Measurements from ENCODE around the gene HRH2.
"Not testable (repeated sequence)": the region's sequence is repeated elsewhere in the genome, so short reads cannot be mapped to it uniquely, and the experiment has no call there.

Gene HRH2, protein sequence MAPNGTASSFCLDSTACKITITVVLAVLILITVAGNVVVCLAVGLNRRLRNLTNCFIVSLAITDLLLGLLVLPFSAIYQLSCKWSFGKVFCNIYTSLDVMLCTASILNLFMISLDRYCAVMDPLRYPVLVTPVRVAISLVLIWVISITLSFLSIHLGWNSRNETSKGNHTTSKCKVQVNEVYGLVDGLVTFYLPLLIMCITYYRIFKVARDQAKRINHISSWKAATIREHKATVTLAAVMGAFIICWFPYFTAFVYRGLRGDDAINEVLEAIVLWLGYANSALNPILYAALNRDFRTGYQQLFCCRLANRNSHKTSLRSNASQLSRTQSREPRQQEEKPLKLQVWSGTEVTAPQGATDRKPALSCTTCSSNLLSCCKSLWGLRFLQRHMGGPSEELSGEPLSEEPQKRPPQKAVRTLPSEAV

DNA sequence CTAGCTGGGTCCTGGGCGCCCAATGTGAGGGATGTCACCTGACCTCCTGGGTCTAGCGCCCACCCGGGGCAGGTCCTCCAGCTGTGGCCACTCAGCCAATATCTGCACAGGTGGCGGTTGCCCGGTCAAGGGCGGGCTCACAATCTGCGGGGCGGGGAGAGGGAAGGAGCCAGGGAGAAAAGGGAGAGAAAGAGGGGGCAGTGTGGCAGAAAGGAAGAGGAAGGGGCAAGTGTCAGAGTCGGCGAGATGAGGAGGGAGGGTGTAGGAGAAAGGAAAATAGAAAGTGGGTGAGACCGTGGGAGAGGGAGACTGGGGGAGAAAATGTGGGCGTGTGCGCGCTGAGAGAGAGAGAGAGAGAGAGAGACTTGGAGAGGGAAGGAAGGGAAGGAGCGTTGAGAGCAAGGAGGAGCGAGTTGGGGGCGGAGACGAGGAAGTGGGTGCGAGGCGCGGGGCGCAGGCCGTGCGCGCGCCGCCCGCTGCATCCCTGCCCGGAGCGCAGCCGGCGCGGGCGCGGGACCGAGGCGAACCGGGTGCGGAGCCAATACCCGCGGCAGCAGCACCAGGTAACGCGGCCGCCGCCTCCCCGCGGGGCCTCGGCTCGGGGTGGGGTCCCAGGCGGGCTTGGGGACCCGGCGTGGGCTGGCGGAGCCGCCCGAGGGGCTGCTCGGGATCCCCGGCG, at the start of gene HRH2:
Gene HRH2 (plus strand): TSS at position 479 of the 679 bp plus-strand sequence. CDS start 25,163 bp downstream, outside the sequence.
- DNase-seq, result peak; percentile 48

GRCh38 chr5:175609526-175609925, 48.3 kb upstream of the HRH2 start:
- peak; percentile 34 for DNase-seq

GRCh38 chr5:175610381-175610780, 47.5 kb upstream of the HRH2 start:
- DNase-seq, result no peak

- no peak for DNase-seq
Measured at GRCh38 chr5:175610898-175611297, 47.0 kb upstream of the HRH2 start.

DNA sequence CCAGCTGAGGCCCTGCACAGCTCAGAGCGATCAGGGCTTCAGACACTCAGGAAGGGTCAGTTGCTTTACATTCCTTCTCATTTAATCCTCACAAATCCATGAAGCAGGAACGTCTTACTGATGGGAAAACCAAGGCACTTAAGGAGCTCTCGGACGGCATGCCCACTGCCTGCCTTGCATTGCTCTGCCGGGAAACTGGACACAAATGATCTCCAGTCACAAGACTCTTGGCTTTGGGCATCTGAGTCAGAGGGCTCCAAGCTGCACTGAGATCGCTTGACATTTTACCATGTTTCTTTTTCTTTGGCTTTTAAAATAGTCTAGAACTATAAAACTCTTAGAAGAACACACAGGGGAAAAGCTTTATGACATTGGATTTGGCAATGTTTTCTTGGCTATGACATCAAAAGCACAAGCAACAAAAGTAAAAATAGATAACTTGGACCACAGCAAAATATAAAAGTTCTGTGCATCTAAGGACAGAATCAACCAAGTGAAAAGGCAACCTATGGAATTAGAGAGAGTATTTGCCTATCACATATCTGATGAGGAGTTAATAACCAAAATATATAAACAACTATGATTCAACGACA, 43.6 kb upstream of the HRH2 start:
- no peak for DNase-seq

DNA sequence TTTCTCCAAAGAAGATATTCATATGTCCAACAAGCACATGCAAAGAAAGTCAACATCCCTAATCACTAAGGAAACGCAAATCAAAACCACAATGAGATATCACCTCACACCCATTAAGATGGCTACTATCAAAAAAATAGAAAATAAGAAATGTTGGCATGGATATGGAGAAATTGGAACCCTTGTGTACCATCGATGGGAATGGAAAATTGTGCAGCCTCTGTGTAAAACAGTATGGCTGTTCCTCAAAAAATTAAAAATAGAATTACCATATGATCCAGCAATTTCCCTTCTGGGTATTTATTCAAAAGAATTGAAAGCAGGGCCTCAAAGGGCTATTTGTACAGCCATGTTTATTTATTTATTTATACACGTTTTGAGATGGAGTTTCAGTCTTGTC, 43.0 kb upstream of the HRH2 start:
- DNase-seq, result no peak

- peak; percentile 31 for DNase-seq
Measured at GRCh38 chr5:175616083-175616482, 41.8 kb upstream of the HRH2 start.

GRCh38 chr5:175616527-175616926, 41.3 kb upstream of the HRH2 start:
- DNase-seq, result not testable (repeated sequence)

- no peak for DNase-seq
Measured at GRCh38 chr5:175617447-175617846, 40.4 kb upstream of the HRH2 start.

DNA sequence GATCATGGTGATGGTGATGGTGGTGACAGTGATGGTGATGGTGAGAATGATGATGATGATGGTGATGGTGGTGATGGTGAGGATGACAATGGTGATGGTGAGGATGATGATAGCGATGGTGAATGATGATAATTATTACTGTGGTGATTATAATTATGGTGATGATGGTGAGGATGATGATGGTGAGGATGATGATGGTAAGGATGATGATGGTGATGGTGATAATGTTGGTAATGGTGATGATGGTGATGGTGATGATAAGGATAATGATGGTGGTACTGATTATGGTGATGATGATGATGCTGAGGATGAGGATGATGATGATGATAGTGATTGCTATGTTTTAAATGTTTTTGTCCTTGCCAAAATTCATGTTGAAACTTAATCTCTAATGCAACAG, 37.3 kb upstream of the HRH2 start:
- DNase-seq, result no peak

GRCh38 chr5:175621971-175622370, 35.9 kb upstream of the HRH2 start:
- no peak for DNase-seq

- DNase-seq, result no peak
Measured at GRCh38 chr5:175623088-175623487, 34.8 kb upstream of the HRH2 start.

DNA sequence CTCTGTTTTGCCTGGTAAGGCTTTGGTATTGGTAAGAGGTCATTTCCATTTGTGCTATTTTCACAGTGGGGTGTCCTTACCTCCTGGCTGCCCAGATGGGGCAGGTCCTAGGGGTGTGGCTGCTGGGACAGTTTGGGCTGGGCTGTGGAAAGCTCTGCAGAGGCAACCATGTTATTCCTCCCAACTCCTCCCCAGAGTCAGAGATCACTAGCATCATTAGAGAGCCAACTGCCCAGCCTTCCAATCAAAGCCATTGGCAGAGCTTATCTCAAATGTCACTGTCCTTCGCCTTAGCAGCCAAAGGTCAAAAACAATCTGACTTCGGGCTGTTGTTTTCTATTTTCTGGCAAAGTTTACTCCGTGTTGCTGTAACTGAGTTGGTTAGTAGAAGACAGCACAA, 33.6 kb upstream of the HRH2 start:
- DNase-seq, result no peak

GRCh38 chr5:175627005-175627404, 30.9 kb upstream of the HRH2 start:
- DNase-seq, result no peak

GRCh38 chr5:175627739-175628138, 30.1 kb upstream of the HRH2 start:
- no peak for DNase-seq

GRCh38 chr5:175628668-175629067, 29.2 kb upstream of the HRH2 start:
- no peak for DNase-seq

DNA sequence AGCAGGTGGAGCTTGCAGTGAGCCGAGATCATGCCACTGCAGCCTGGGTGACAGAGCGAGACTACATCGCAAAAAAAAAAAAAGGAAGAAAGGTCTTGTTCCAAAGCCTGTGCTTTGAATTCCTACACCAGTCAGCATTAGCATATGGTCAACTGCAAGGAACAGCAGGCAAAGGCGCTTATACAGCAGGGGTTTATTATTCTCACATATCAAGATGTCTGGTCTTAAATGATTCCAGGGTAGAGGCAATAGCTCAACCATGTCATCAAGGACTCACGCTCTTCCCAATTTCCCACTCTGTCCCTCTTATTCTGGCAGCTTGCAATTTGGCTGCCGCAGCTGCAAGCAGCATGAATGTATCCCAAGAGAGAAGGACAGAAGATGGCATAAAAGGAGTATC, 28.6 kb upstream of the HRH2 start:
- no peak for DNase-seq

DNA sequence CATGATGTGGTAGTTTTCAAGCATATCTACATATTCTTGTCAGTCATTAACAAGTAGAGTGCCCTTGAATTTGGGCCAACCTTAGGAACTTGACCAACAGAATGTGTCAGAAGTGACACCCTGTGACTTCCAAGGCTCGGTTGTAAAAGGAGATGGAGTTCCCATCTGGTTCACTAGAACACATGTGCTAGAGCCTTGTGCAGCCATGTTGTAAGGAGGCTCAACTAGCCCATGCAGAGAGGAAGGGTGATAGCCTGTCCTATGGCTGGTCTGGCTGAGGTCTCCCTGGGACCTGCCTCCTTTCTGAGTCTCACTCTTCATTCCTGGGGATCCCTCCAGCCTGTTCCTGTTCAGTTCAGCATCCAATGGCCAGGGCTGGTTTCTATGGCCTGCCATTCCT, 28.1 kb upstream of the HRH2 start:
- no peak for DNase-seq

GRCh38 chr5:175635854-175636584, 21.9 kb upstream of the HRH2 start:
- no peak for DNase-seq

DNA sequence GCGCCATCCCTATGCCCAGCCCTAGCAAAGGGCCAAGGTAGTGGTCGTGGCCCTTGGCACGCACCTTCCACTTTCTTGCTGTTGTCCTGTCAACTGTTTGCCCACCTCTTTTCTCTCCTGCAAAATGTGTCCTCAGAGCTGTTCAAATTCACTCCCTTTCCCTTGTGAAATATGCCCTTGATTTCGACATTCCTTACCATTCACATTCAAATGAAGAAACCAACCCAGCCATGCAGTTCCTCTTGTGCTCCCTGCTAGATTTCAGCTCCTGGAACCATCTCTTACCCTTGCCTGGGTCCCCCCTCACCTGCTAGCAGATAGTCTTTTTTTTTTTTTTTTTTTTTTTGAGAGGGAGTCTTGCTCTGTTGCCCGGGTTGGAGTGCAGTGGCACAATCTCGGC, 19.6 kb upstream of the HRH2 start:
- DNase-seq, result no peak

DNA sequence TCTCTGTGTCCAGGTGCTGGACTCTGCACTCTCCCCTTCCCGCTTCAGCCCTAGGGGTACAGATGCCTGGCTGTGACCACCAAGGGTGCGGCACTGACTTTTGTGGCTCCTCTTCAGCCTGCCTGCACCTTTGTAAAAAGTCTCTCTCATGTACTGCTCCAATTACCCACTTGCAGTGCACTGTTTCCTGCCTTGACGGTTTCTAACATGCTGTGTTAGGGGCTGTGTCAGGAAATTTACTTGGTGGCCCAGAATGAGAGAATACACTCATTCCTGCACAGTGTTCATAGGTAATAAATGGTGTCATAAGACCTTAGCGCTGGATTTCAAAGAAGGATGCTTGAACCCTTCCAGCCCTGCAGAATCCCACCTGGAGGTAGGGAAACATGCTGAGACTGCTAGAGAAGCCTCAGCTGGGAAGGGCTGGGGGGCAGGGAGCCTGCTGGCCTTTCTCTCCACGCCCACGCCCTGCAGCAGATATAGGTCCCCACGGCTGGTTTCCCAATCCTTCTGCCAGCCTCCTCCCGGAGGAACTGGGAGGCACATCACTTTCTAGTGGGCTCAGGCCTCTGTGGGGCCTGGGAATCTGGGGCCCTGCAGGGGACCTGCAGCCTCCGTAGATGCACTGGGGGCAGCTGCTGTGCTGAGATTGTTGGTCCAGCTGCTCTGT, 17.6 kb upstream of the HRH2 start:
- DNase-seq, result no peak

DNA sequence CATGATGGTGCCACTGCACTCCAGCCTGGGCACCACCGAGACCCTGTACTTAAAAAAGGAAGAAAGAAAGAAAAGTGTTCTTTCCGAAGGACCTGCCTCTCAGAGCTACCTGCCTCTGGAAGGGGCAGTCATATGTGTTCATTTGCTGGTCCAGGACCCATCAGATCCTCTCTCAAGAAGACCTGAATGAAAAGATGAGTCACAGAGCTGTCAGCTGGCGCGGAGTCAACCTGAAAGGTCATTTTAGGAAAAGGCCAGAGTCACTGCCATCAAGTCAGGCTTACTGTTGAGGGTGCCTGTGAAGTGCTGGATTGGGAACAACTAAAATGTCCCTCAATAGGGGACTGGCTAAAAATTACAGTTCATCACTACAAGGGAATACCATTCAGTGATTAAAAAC, 14.9 kb upstream of the HRH2 start:
- no peak for DNase-seq

- no peak for DNase-seq
Measured at GRCh38 chr5:175646251-175646650, 11.6 kb upstream of the HRH2 start.
